HG02642 (cell line): ENCODE data around the gene CALD1.

Experiments used
- ATAC-seq: cut with Tn5 transposase; IDR thresholded peaks from one replicate; pipeline ENCODE4 v1.9.1; 2021; ENCODE audit warnings: mild to moderate bottlenecking; ENCODE audit not compliant: unreplicated experiment, poor library complexity

CALD1 gene

GRCh38 chr7:134851141-134851540, 71.7 kb downstream of the CALD1 start:
- ATAC-seq = no peak

GRCh38 chr7:134852625-134853024, 73.2 kb downstream of the CALD1 start:
- no peak for ATAC-seq

GRCh38 chr7:134854816-134855215, 75.4 kb downstream of the CALD1 start:
- no peak for ATAC-seq

- ATAC-seq = no peak
Observed at GRCh38 chr7:134855442-134855841, 76.0 kb downstream of the CALD1 start.

GRCh38 chr7:134856091-134856490, 76.7 kb downstream of the CALD1 start:
- ATAC-seq = no peak

- no peak for ATAC-seq
Observed at GRCh38 chr7:134856691-134857090, 77.3 kb downstream of the CALD1 start.

- ATAC-seq = no peak
Observed at GRCh38 chr7:134857958-134858357, 78.5 kb downstream of the CALD1 start.

GRCh38 chr7:134859783-134860182, 80.3 kb downstream of the CALD1 start:
- ATAC-seq = no peak

GRCh38 chr7:134865001-134865845, 85.8 kb downstream of the CALD1 start:
- no peak for ATAC-seq

GRCh38 chr7:134866617-134867016, 87.2 kb downstream of the CALD1 start:
- no peak for ATAC-seq

- no peak for ATAC-seq
Observed at GRCh38 chr7:134870156-134870555, 90.7 kb downstream of the CALD1 start.

- ATAC-seq = no peak
Observed at GRCh38 chr7:134870781-134871180, 91.3 kb downstream of the CALD1 start.

GRCh38 chr7:134873253-134873652, 93.8 kb downstream of the CALD1 start:
- no peak for ATAC-seq

GRCh38 chr7:134874407-134874806, 95.0 kb downstream of the CALD1 start:
- no peak for ATAC-seq

GRCh38 chr7:134875867-134876266, 96.4 kb downstream of the CALD1 start:
- no peak for ATAC-seq

GRCh38 chr7:134878746-134879357, 99.4 kb downstream of the CALD1 start:
- no peak for ATAC-seq

GRCh38 chr7:134879815-134880475, 100.5 kb downstream of the CALD1 start:
- no peak for ATAC-seq

- ATAC-seq = no peak
Observed at GRCh38 chr7:134882481-134882880, 103.0 kb downstream of the CALD1 start.

GRCh38 chr7:134885967-134886352, 106.5 kb downstream of the CALD1 start:
- no peak for ATAC-seq

- no peak for ATAC-seq
Observed at GRCh38 chr7:134886353-134887057, 107.1 kb downstream of the CALD1 start.

- no peak for ATAC-seq
Observed at GRCh38 chr7:134887523-134887922, 108.1 kb downstream of the CALD1 start.
